Activated CD8-positive, alpha-beta T cell treated with anti-CD3 and anti-CD28 coated beads for 36 hours (primary cell): ENCODE results near the gene IFT122. TPM values are rescaled to one million over a fixed set of nuclear protein-coding genes. Genes with fewer than 3 reads are reported as not detected.

Experiments used
- ATAC-seq: fragments of 200-7000 bp; cut with Tn5 transposase; one replicate; pipeline ENCODE4 v1.10.0; 2021; ENCODE audit warnings: mild to moderate bottlenecking, moderate library complexity
- CTCF ChIA-PET: fragments of 350-600 bp; sonication (Branson Sonifier 250); formaldehyde crosslinking; loops from one replicate; lab custom pipeline; 2021; ENCODE audit warnings: antibody characterized with exemption; lab: Charles Lee
- POLR2A ChIA-PET: fragments of 350-600 bp; sonication (Branson Sonifier 250); formaldehyde crosslinking; loops from one replicate; lab custom pipeline; 2021; ENCODE audit warnings: antibody characterized with exemption; lab: Charles Lee
- DNase-seq: peaks from one replicate; pipeline ENCODE4 v3.0.0-alpha.2; 2020
- H3K27ac Mint-ChIP-seq: one replicate; pipeline ENCODE4 v1.8.0; 2021; ENCODE audit warnings: mild to moderate bottlenecking, mixed read lengths
- H3K27me3 Mint-ChIP-seq: one replicate; pipeline ENCODE4 v1.8.0; 2021; ENCODE audit warnings: mixed read lengths
- H3K36me3 Mint-ChIP-seq: one replicate; pipeline ENCODE4 v1.8.0; 2021; ENCODE audit warnings: low read depth, mixed read lengths
- H3K4me1 Mint-ChIP-seq: one replicate; pipeline ENCODE4 v1.8.0; 2021; ENCODE audit warnings: low read depth, mixed read lengths
- H3K4me3 Mint-ChIP-seq: one replicate; pipeline ENCODE4 v1.8.0; 2021; ENCODE audit warnings: mild to moderate bottlenecking, moderate library complexity, mixed read lengths
- H3K9me3 Mint-ChIP-seq: one replicate; pipeline ENCODE4 v1.8.0; 2021; ENCODE audit warnings: mixed read lengths
- intact Hi-C: fragments of 100-400 bp; cut with micrococcal nuclease; formaldehyde crosslinking; loops from one replicate; pipeline ENCODE4 v1.10.0; 2022
- total RNA-seq, 2 experiments: library from RNA; stranded (reverse); gene quantifications; one replicate each; pipeline ENCODE4 v1.2.3, GENCODE V29; 2021
- TF ChIP-seq, protein P1 (sequence below): fragments of 200-600 bp; IDR thresholded peaks from one replicate; pipeline ENCODE4 v1.8.0; 2022; ENCODE audit warnings: antibody characterized with exemption, mild to moderate bottlenecking

Gene IFT122
- total RNA-seq, 2 experiments from 2014 or later, result 18.9 to 20.4 TPM

- DNase-seq, result peak; percentile 20
- intact Hi-C loops, result no loop called here
- CTCF ChIA-PET, result interaction anchor here (0.7 to 2.8 kb wide), 6 partner anchors 14 to 82 kb away, joined by 3 to 14 read pairs (median 9); a partner anchor contains a TSS
- H3K4me3 Mint-ChIP-seq, result peak overlapping the region; percentile 92
- peak; percentile 6 for ATAC-seq
- POLR2A ChIA-PET, result interaction anchor here (0.6 to 3.2 kb wide), 5 partner anchors 31 to 974 kb away, joined by 3 to 22 read pairs (median 4); a partner anchor contains a TSS
- H3K9me3 Mint-ChIP-seq, result no peaks in the 10 kb centered on the region
- TF ChIP-seq, protein P1, sequence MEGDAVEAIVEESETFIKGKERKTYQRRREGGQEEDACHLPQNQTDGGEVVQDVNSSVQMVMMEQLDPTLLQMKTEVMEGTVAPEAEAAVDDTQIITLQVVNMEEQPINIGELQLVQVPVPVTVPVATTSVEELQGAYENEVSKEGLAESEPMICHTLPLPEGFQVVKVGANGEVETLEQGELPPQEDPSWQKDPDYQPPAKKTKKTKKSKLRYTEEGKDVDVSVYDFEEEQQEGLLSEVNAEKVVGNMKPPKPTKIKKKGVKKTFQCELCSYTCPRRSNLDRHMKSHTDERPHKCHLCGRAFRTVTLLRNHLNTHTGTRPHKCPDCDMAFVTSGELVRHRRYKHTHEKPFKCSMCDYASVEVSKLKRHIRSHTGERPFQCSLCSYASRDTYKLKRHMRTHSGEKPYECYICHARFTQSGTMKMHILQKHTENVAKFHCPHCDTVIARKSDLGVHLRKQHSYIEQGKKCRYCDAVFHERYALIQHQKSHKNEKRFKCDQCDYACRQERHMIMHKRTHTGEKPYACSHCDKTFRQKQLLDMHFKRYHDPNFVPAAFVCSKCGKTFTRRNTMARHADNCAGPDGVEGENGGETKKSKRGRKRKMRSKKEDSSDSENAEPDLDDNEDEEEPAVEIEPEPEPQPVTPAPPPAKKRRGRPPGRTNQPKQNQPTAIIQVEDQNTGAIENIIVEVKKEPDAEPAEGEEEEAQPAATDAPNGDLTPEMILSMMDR, result no peak
- H3K27me3 Mint-ChIP-seq, result no peaks in the 10 kb centered on the region
- H3K4me1 Mint-ChIP-seq, result peaks cover 33% of the 10 kb centered on the region
- peak overlapping the region; percentile 98 for H3K27ac Mint-ChIP-seq
- peaks cover 19% of the 10 kb centered on the region for H3K36me3 Mint-ChIP-seq
Observed at GRCh38 chr3:129398803-129399144, 41.2 kb upstream of the IFT122 start.

- H3K27ac Mint-ChIP-seq, result peak overlapping the region; percentile 98
- POLR2A ChIA-PET, result interaction anchor here (0.6 to 3.2 kb wide), 15 partner anchors 8 to 974 kb away, joined by 3 to 22 read pairs (median 4); partner anchors contain the start of genes EFCAB12, IFT122 and MBD4
- CTCF ChIA-PET, result interaction anchor here (0.7 to 2.8 kb wide), 16 partner anchors 8 to 161 kb away, joined by 3 to 16 read pairs (median 4); a partner anchor contains a TSS
- intact Hi-C loops, result no loop called here
- ATAC-seq, result peak; percentile 85
- TF ChIP-seq, protein P1, result peak; percentile 77
- H3K27me3 Mint-ChIP-seq, result no peaks in the 10 kb centered on the region
- H3K9me3 Mint-ChIP-seq, result no peaks in the 10 kb centered on the region
- DNase-seq, result peak; percentile 82
- H3K4me3 Mint-ChIP-seq, result peak overlapping the region; percentile 92
- H3K4me1 Mint-ChIP-seq, result peaks cover 33% of the 10 kb centered on the region
- peaks cover 19% of the 10 kb centered on the region for H3K36me3 Mint-ChIP-seq
Observed at GRCh38 chr3:129399145-129399894, 40.7 kb upstream of the IFT122 start.

DNA sequence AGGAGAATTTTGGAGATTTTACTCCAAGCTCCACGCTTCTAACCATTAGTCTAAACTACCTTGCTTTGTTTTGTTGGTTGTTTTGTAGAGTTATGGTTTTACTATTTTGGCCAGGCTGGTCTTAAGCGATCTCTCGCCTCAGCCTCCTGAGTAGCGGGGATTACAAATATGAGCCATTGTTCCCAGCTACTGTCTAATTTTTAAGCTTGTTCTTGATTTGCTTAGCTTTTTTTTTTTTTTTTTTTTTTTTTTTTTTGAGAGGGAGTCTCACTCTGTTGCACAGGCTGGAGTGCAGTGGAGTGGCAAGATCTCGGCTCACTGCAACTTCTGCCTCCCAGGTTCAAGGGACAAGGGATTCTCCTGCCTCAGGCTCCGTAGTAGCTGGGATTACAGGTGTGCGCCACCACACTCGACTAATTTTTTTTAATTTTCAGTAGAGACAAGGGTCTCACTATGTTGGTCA lies 40.1 kb upstream of the IFT122 start:
- Mint-ChIP-seq H3K27ac (peak overlapping the region; percentile 98), H3K36me3 (peaks cover 19% of the 10 kb centered on the region), H3K4me1 (peaks cover 29% of the 10 kb centered on the region), H3K27me3 (no peaks in the 10 kb centered on the region), H3K4me3 (peak overlapping the region; percentile 92), H3K9me3 (no peaks in the 10 kb centered on the region)
- intact Hi-C loops, result no loop called here
- ATAC-seq, result peak; percentile 67
- ChIA-PET CTCF (interaction anchor here (0.7 to 2.8 kb wide), 14 partner anchors 9 to 161 kb away, joined by 3 to 16 read pairs (median 6); no protein-coding TSS in a partner anchor), POLR2A (interaction anchor here (0.8 to 3.2 kb wide), 16 partner anchors 9 to 217 kb away, joined by 3 to 22 read pairs (median 4); partner anchors contain the start of genes EFCAB12, IFT122 and MBD4)
- DNase-seq, result peak; percentile 44
- TF ChIP-seq, protein P1, result peak; percentile 28

- Mint-ChIP-seq H3K4me3 (no peak overlapping the region), H3K4me1 (peaks cover 17% of the 10 kb centered on the region), H3K36me3 (peaks cover 10% of the 10 kb centered on the region), H3K27ac (no peak overlapping the region), H3K27me3 (no peaks in the 10 kb centered on the region), H3K9me3 (no peaks in the 10 kb centered on the region)
- intact Hi-C loops, result no loop called here
- ChIA-PET POLR2A (interaction anchor here (0.6 to 2.2 kb wide), 2 partner anchors 86 to 1225 kb away, joined by 3 to 8 read pairs; a partner anchor contains a TSS), CTCF (no interaction called here)
- ATAC-seq (no peak), DNase-seq (no peak)
- TF ChIP-seq, protein P1, result no peak
Observed at GRCh38 chr3:129402210-129402609, 37.8 kb upstream of the IFT122 start.
